Embryonic facial prominence (tissue), 1 donor: ENCODE measurements around the gene HAUS5.

Experiments used
- DNase-seq: peaks from one replicate; pipeline ENCODE4 v3.0.0-alpha.2; 2016; ENCODE audit errors: extremely low spot score

HAUS5 gene

GRCh38 chr19:35607661-35608060 lies 4.9 kb upstream of the HAUS5 start:
- DNase-seq, result no peak

GRCh38 chr19:35608251-35608650 lies 4.3 kb upstream of the HAUS5 start:
- DNase-seq, result no peak

GRCh38 chr19:35609851-35610353 lies 2.6 kb upstream of the HAUS5 start:
- DNase-seq, result no peak

- DNase-seq, result no peak
Measured at GRCh38 chr19:35612224-35612558, 344 bp upstream of the HAUS5 start.

GRCh38 chr19:35613574-35613973 lies 1.0 kb downstream of the HAUS5 start:
- DNase-seq, result no peak

- DNase-seq, result no peak
Measured at GRCh38 chr19:35615036-35615435, 2.5 kb downstream of the HAUS5 start.

GRCh38 chr19:35618857-35619256 lies 6.3 kb downstream of the HAUS5 start:
- no peak for DNase-seq

- DNase-seq, result no peak
Measured at GRCh38 chr19:35619290-35619923, 6.9 kb downstream of the HAUS5 start.

GRCh38 chr19:35620001-35620400 lies 7.5 kb downstream of the HAUS5 start:
- no peak for DNase-seq

GRCh38 chr19:35621708-35622107 lies 9.2 kb downstream of the HAUS5 start:
- DNase-seq, result no peak

GRCh38 chr19:35622750-35623149 lies 10.2 kb downstream of the HAUS5 start:
- DNase-seq, result no peak

- no peak for DNase-seq
Measured at GRCh38 chr19:35623327-35624010, 10.9 kb downstream of the HAUS5 start.

- no peak for DNase-seq
Measured at GRCh38 chr19:35628264-35628564, 15.7 kb downstream of the HAUS5 start.

- DNase-seq, result peak; percentile 97
Measured at GRCh38 chr19:35628565-35629331, 16.2 kb downstream of the HAUS5 start, which contains the start of gene RBM42. Gene RBM42 (plus strand): TSS chr19:35629036. CDS start chr19:35629154, 118 bp downstream.

GRCh38 chr19:35629332-35629633 lies 16.7 kb downstream of the HAUS5 start:
- DNase-seq, result no peak

- DNase-seq, result no peak
Measured at GRCh38 chr19:35633727-35634440, 21.3 kb downstream of the HAUS5 start.

GRCh38 chr19:35636651-35637050 lies 24.1 kb downstream of the HAUS5 start:
- DNase-seq, result no peak

GRCh38 chr19:35637165-35637564 lies 24.6 kb downstream of the HAUS5 start:
- no peak for DNase-seq

- DNase-seq, result no peak
Measured at GRCh38 chr19:35639321-35639639, 26.7 kb downstream of the HAUS5 start.

GRCh38 chr19:35639863-35640262 lies 27.3 kb downstream of the HAUS5 start:
- DNase-seq, result no peak

- no peak for DNase-seq
Measured at GRCh38 chr19:35641515-35642151, 29.1 kb downstream of the HAUS5 start, which contains the start of gene ETV2. Gene ETV2 (plus strand): TSS chr19:35641745. CDS start chr19:35642461, 716 bp downstream.

- no peak for DNase-seq
Measured at GRCh38 chr19:35642312-35642711, 29.8 kb downstream of the HAUS5 start.
